HepG2 (cell line): ENCODE measurements around the gene RAET1E. TPM values are rescaled to one million over a fixed set of nuclear protein-coding genes. Genes with fewer than 3 reads are reported as not detected.

ENCODE experiments used
- ADNP ChIP-seq: sonication (generic); formaldehyde crosslinking; IDR thresholded peaks from 2 replicates; pipeline ENCODE4 v1.4.0; 2020; ENCODE audit warnings: missing genetic modification reagents
- ATF1 ChIP-seq: IDR thresholded peaks from 2 replicates; pipeline ENCODE4 v1.6.1; 2016; ENCODE audit warnings: mild to moderate bottlenecking, control low read depth
- CHD4 ChIP-seq: fragments of 200-600 bp; sonication (generic); IDR thresholded peaks from 2 replicates; pipeline ENCODE4 v1.7.0; 2017; ENCODE audit warnings: mild to moderate bottlenecking, low read length, borderline replicate concordance
- EHMT2 ChIP-seq: fragments of 200-600 bp; sonication (generic); IDR thresholded peaks from 2 replicates; pipeline ENCODE4 v1.7.0; 2017; ENCODE audit warnings: antibody characterized with exemption, low read depth, low read length, borderline replicate concordance
- FIP1L1 ChIP-seq: fragments of 200-400 bp; formaldehyde crosslinking; IDR thresholded peaks from 2 replicates; pipeline ENCODE4 v1.6.1; 2018; ENCODE audit warnings: low read depth, mild to moderate bottlenecking, low read length, moderate library complexity, borderline replicate concordance; ENCODE audit not compliant: insufficient read depth
- HHEX ChIP-seq: IDR thresholded peaks from 2 replicates; pipeline ENCODE4 v1.6.1; 2016; ENCODE audit warnings: control low read depth
- KAT7 ChIP-seq: IDR thresholded peaks from 2 replicates; pipeline ENCODE4 v1.6.1; 2018; ENCODE audit warnings: borderline replicate concordance, missing compliant biosample characterization
- KLF6 ChIP-seq: IDR thresholded peaks from 2 replicates; pipeline ENCODE4 v1.8.0; 2016; ENCODE audit warnings: missing biosample characterization, missing genetic modification reagents
- NFATC3 ChIP-seq: sonication (generic); formaldehyde crosslinking; IDR thresholded peaks from 2 replicates; pipeline ENCODE4 v1.5.1; 2020; ENCODE audit warnings: mild to moderate bottlenecking, missing genetic modification reagents
- NR3C1 ChIP-seq: sonication (generic); formaldehyde crosslinking; IDR thresholded peaks from 2 replicates; pipeline ENCODE4 v1.4.0; 2020; ENCODE audit warnings: missing genetic modification reagents
- NRL ChIP-seq: sonication (generic); formaldehyde crosslinking; IDR thresholded peaks from 2 replicates; pipeline ENCODE4 v1.5.0; 2020; ENCODE audit warnings: missing genetic modification reagents, mild to moderate bottlenecking, moderate library complexity, borderline replicate concordance
- SOX6 ChIP-seq, 2 experiments: fragments of 450-650 bp in 1 of 2; sonication (generic) in 1 of 2; formaldehyde crosslinking in 1 of 2; IDR thresholded peaks; 2 replicates each; pipeline versions ENCODE4 v1.4.0 to v1.6.1; 2017 to 2020; ENCODE audit warnings: antibody characterized with exemption in 1 of 2, mild to moderate bottlenecking in 1 of 2, missing genetic modification reagents in 1 of 2
- TSC22D2 ChIP-seq: sonication (generic); formaldehyde crosslinking; IDR thresholded peaks from 2 replicates; pipeline ENCODE4 v1.5.1; 2020; ENCODE audit warnings: missing genetic modification reagents, mild to moderate bottlenecking, borderline replicate concordance
- ZFP37 ChIP-seq: sonication (generic); formaldehyde crosslinking; IDR thresholded peaks from 2 replicates; pipeline ENCODE4 v1.4.0; 2020; ENCODE audit warnings: missing genetic modification reagents, borderline replicate concordance
- ZNF326 ChIP-seq: sonication (generic); formaldehyde crosslinking; IDR thresholded peaks from 2 replicates; pipeline ENCODE4 v1.4.0; 2020; ENCODE audit warnings: missing genetic modification reagents, borderline replicate concordance
- ZNF407 ChIP-seq: sonication (generic); formaldehyde crosslinking; IDR thresholded peaks from one replicate; pipeline ENCODE4 v1.5.1; 2020; ENCODE audit warnings: mild to moderate bottlenecking, missing genetic modification reagents; ENCODE audit errors: not compliant biosample characterization
- ZNF629 ChIP-seq: sonication (generic); formaldehyde crosslinking; conservative IDR thresholded peaks from 2 replicates; pipeline ENCODE4 v1.5.0; 2020; ENCODE audit warnings: missing genetic modification reagents
- polyA plus RNA-seq, 8 experiments: library from polyadenylated mRNA; depleted of rRNA in 3 of 8; stranded (reverse) in 7 of 8; unstranded in 1 of 8; fragments of >200 nt; fragmentation: Illumina TruSeq in 4 of 8; extraction: Trizol in 4 of 8; gene quantifications; 2 replicates each; pipeline versions ENCODE4 v1.2.1 to v1.2.3, GENCODE V29; 2011 to 2016; ENCODE audit warnings: low read depth in 4 of 8, missing spikeins in 1 of 8, mixed read lengths in 1 of 8; ENCODE audit not compliant: insufficient read depth in 1 of 8
- total RNA-seq, 5 experiments: library from RNA; depleted of rRNA; stranded (reverse); fragments of >200 nt; fragmentation: Illumina TruSeq; extraction: Trizol; gene quantifications; 2 replicates each; pipeline ENCODE4 v1.2.3, GENCODE V29; 2016; ENCODE audit warnings: low read depth in 1 of 5
- TF ChIP-seq, protein P1 (sequence below): IDR thresholded peaks from 2 replicates; pipeline ENCODE4 v1.6.1; 2012; ENCODE audit warnings: low read length, improper control_type of control experiment
- TF ChIP-seq, protein P2 (sequence below): sonication (generic); formaldehyde crosslinking; IDR thresholded peaks from 2 replicates; pipeline ENCODE4 v1.4.0; 2020; ENCODE audit warnings: missing genetic modification reagents

Gene RAET1E
- total and polyA plus RNA-seq, 2 of the 13 experiments (the other 11 are each of a cell fraction or from before 2014, with no cell fraction given): not detected

DNA sequence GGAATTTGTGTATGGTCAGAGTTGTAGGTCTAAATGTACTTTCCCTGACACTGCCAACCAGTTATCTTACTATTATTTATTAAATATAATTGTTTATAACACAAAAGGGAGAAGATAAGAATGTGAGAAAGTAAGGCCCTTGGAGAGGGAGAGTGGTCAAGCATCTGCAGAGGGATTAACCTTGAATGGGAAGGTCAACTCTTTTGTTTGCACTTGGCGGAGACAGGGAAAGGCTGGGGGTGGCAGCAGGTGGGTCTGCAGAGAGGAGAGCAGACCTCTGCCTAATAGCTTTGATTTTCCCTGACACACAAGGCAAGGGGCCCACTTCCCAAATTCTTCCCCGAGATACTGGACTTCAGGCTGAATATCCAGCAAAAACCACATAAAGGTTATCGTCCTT, 38.0 kb downstream of the RAET1E start (continued):
- TF ChIP-seq ZFP37 (no peak), FIP1L1 (no peak), KAT7 (CRISPR knock-in tag) (no peak), KLF6 (no peak), TSC22D2 (CRISPR knock-in tag) (no peak), ADNP (CRISPR knock-in tag) (no peak), ZNF629 (no peak), ZNF407 (no peak), ATF1 (no peak), CHD4 (no peak), NRL (CRISPR knock-in tag) (no peak), NR3C1 (CRISPR knock-in tag) (no peak), NFATC3 (no peak), EHMT2 (no peak), SOX6 (IDR thresholded peaks at IDR 0.05) (no peak), SOX6 (CRISPR knock-in tag; IDR thresholded peaks at IDR 0.05) (0 out of 2 replicates have a peak, but pooled peaks have one; percentile 4), ZNF326 (CRISPR knock-in tag) (no peak), HHEX (CRISPR knock-in tag) (no peak)
- TF ChIP-seq, protein P1, sequence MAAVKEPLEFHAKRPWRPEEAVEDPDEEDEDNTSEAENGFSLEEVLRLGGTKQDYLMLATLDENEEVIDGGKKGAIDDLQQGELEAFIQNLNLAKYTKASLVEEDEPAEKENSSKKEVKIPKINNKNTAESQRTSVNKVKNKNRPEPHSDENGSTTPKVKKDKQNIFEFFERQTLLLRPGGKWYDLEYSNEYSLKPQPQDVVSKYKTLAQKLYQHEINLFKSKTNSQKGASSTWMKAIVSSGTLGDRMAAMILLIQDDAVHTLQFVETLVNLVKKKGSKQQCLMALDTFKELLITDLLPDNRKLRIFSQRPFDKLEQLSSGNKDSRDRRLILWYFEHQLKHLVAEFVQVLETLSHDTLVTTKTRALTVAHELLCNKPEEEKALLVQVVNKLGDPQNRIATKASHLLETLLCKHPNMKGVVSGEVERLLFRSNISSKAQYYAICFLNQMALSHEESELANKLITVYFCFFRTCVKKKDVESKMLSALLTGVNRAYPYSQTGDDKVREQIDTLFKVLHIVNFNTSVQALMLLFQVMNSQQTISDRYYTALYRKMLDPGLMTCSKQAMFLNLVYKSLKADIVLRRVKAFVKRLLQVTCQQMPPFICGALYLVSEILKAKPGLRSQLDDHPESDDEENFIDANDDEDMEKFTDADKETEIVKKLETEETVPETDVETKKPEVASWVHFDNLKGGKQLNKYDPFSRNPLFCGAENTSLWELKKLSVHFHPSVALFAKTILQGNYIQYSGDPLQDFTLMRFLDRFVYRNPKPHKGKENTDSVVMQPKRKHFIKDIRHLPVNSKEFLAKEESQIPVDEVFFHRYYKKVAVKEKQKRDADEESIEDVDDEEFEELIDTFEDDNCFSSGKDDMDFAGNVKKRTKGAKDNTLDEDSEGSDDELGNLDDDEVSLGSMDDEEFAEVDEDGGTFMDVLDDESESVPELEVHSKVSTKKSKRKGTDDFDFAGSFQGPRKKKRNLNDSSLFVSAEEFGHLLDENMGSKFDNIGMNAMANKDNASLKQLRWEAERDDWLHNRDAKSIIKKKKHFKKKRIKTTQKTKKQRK: no peak
- TF ChIP-seq, protein P2, sequence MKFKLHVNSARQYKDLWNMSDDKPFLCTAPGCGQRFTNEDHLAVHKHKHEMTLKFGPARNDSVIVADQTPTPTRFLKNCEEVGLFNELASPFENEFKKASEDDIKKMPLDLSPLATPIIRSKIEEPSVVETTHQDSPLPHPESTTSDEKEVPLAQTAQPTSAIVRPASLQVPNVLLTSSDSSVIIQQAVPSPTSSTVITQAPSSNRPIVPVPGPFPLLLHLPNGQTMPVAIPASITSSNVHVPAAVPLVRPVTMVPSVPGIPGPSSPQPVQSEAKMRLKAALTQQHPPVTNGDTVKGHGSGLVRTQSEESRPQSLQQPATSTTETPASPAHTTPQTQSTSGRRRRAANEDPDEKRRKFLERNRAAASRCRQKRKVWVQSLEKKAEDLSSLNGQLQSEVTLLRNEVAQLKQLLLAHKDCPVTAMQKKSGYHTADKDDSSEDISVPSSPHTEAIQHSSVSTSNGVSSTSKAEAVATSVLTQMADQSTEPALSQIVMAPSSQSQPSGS: no peak
